Measurements from ENCODE around the gene BAZ2A.

DNA sequence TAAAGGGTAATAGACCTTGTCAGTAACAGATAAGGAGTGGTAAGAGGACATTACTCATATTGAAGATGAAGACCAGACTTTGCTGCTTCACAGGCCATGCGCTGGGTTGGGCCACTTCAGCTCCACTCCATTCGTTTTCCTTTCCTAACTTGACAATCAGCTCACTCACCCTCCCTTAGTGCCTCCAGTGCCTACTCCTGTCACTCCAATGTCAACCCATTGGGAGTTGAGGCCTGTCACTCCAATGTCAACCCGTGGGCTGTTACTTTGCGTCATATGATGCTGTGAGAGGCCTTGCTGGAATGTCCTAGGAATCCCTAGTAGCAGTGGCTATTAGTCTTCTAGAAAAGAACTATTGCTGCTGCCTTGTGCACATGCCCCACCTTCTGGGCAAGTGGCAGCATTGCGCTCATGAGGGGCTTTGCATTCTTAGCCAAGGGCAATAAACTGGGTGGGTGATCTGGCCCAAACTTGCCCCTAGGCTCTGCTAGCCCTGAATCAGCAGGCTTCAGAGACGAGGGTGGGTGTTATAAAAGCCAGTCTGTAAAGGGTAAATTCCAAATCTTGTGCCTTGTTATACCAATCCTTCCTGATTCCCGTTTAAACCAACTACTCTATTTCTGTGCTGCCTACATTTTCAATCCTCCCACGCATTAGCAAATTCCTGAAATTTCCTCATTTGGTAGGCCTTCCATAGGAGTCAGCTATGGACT lies 36.1 kb downstream of the BAZ2A start:
- TF ChIP-seq, protein P1, sequence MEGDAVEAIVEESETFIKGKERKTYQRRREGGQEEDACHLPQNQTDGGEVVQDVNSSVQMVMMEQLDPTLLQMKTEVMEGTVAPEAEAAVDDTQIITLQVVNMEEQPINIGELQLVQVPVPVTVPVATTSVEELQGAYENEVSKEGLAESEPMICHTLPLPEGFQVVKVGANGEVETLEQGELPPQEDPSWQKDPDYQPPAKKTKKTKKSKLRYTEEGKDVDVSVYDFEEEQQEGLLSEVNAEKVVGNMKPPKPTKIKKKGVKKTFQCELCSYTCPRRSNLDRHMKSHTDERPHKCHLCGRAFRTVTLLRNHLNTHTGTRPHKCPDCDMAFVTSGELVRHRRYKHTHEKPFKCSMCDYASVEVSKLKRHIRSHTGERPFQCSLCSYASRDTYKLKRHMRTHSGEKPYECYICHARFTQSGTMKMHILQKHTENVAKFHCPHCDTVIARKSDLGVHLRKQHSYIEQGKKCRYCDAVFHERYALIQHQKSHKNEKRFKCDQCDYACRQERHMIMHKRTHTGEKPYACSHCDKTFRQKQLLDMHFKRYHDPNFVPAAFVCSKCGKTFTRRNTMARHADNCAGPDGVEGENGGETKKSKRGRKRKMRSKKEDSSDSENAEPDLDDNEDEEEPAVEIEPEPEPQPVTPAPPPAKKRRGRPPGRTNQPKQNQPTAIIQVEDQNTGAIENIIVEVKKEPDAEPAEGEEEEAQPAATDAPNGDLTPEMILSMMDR (conservative IDR thresholded peaks at IDR 0.05; ENCODE audit: low read depth, low read length): peak; percentile 91
- no peak for TF ChIP-seq EZH2 (IDR thresholded peaks at IDR 0.05; ENCODE audit: borderline replicate concordance, low read depth, low read length, poor library complexity, severe bottlenecking)

All from A673 (cell line).